B cell (primary cell): Measurements from ENCODE around the gene FZD2.
"Not testable (repeated sequence)": the region's sequence is repeated elsewhere in the genome, so short reads cannot be mapped to it uniquely, and the experiment has no call there.

Experiments used
- CTCF ChIP-seq: fragments of 200-600 bp; IDR thresholded peaks from one replicate; pipeline ENCODE4 v1.8.0; 2022; ENCODE audit warnings: antibody characterized with exemption, mild to moderate bottlenecking
- EZH2 ChIP-seq: IDR thresholded peaks from 2 replicates; pipeline ENCODE4 v1.6.1; 2012; ENCODE audit warnings: borderline replicate concordance, low read depth, mild to moderate bottlenecking, moderate library complexity, low read length; ENCODE audit not compliant: insufficient read depth, poor library complexity, severe bottlenecking

- TF ChIP-seq CTCF, EZH2: not testable (repeated sequence)
Observed at GRCh38 chr17:44511241-44512134, 45.8 kb upstream of the FZD2 start.
